GM12878 (cell line): ENCODE measurements around the gene ATP13A2. TPM values are rescaled to one million over a fixed set of nuclear protein-coding genes. Genes with fewer than 3 reads are reported as not detected.

Source experiments
- ATAC-seq: fragments of 200-7000 bp; cut with Tn5 transposase; 3 replicates; pipeline ENCODE4 v1.9.1; 2020; ENCODE audit warnings: mild to moderate bottlenecking, moderate library complexity
- BruUV-seq: library from RNA; stranded (reverse); fragments of 400-500 nt; replicated peaks from 2 replicates; lab custom pipeline; 2021; lab: Mats Ljungman, UMichigan
- CTCF ChIA-PET: fragments of 300-600 bp; sonication (Branson Sonifier 250); formaldehyde crosslinking; extraction: SDS; loops from one replicate; lab custom pipeline; 2021; ENCODE audit warnings: inconsistent platforms; lab: Yijun Ruan, JAX
- POLR2A ChIA-PET: fragments of 350-600 bp; formaldehyde crosslinking; extraction: SDS; loops from one replicate; lab custom pipeline; 2021; ENCODE audit warnings: inconsistent platforms; lab: Charles Lee
- RAD21 ChIA-PET: fragments of 300-600 bp; sonication (Branson Sonifier 250); formaldehyde crosslinking; loops from one replicate; lab custom pipeline; 2023; ENCODE audit warnings: antibody characterized with exemption; ENCODE audit not compliant: unreplicated experiment; lab: Charles Lee
- SMC1A ChIA-PET: fragments of 300-600 bp; sonication (Branson Sonifier 250); formaldehyde crosslinking; loops from one replicate; lab custom pipeline; 2023; ENCODE audit not compliant: unreplicated experiment, uncharacterized antibody; lab: Charles Lee
- DNase-seq: peaks from one replicate; pipeline ENCODE4 v3.0.0-alpha.2; 2011; ENCODE audit warnings: low read depth, low spot score
- FAIRE-seq: peaks from 3 replicates; lab custom pipeline; 2011; peaks lifted over from hg19 to GRCh38; lab: Jason Lieb, UNC
- H2AFZ ChIP-seq: 2 replicates; pipeline ENCODE4 v1.6.0; 2011; ENCODE audit warnings: low read depth, low read length, control low read depth; ENCODE audit not compliant: control insufficient read depth
- H3K27ac ChIP-seq: 2 replicates; pipeline ENCODE4 v1.5.1; 2011; ENCODE audit warnings: control low read depth; ENCODE audit not compliant: control insufficient read depth, insufficient read depth
- H3K27me3 ChIP-seq, 2 experiments: replicated peaks in 1 of 2; 2 replicates each; pipeline versions ENCODE4 v1.6.0 to v1.6.1; 2011; ENCODE audit warnings: low read length in 1 of 2; ENCODE audit not compliant: control insufficient read depth in 2 of 2, insufficient read depth in 2 of 2
- H3K36me3 ChIP-seq, 2 experiments: 2 replicates each; pipeline ENCODE4 v1.5.1; 2011; ENCODE audit warnings: low read length in 1 of 2; ENCODE audit not compliant: control insufficient read depth in 2 of 2, insufficient read depth in 2 of 2
- H3K4me1 ChIP-seq: 2 replicates; pipeline ENCODE4 v1.6.1; 2011; ENCODE audit warnings: mild to moderate bottlenecking, low read length, moderate library complexity, mixed read lengths; ENCODE audit not compliant: control insufficient read depth, insufficient read depth
- H3K4me2 ChIP-seq: 2 replicates; pipeline ENCODE4 v1.6.0; 2011; ENCODE audit warnings: control low read depth; ENCODE audit not compliant: control insufficient read depth, insufficient read depth
- H3K4me3 ChIP-seq: fragments of 200-600 bp; sonication (generic); 2 replicates; pipeline ENCODE4 v1.5.1; 2016
- H3K79me2 ChIP-seq: 2 replicates; pipeline ENCODE4 v1.6.0; 2011; ENCODE audit warnings: low read length; ENCODE audit not compliant: control insufficient read depth, insufficient read depth
- H3K9ac ChIP-seq: 2 replicates; pipeline ENCODE4 v1.8.0; 2011; ENCODE audit warnings: low read length, control low read depth, mixed read lengths; ENCODE audit not compliant: control insufficient read depth, insufficient read depth
- H3K9me3 ChIP-seq: replicated peaks from 3 replicates; pipeline ENCODE4 v1.5.1; 2011; ENCODE audit warnings: mild to moderate bottlenecking, low read length; ENCODE audit not compliant: control insufficient read depth, insufficient read depth
- H4K20me1 ChIP-seq: 2 replicates; pipeline ENCODE4 v1.6.0; 2011; ENCODE audit not compliant: control insufficient read depth, insufficient read depth
- CHD2 ChIP-seq: IDR thresholded peaks from 2 replicates; pipeline ENCODE4 v1.6.1; 2011; ENCODE audit warnings: low read depth, low read length, improper control_type of control experiment, borderline replicate concordance
- ELK1 ChIP-seq: IDR thresholded peaks from 2 replicates; pipeline ENCODE4 v1.6.1; 2012; ENCODE audit warnings: low read depth, low read length, improper control_type of control experiment
- EZH2 ChIP-seq: IDR thresholded peaks from 2 replicates; pipeline ENCODE4 v1.6.1; 2012; ENCODE audit warnings: low read depth, mild to moderate bottlenecking, control low read depth, inconsistent platforms, low read length, borderline replicate concordance; ENCODE audit not compliant: control insufficient read depth
- MEF2B ChIP-seq: fragments of 450-650 bp; IDR thresholded peaks from 2 replicates; pipeline ENCODE4 v1.6.1; 2018; ENCODE audit warnings: mild to moderate bottlenecking, moderate library complexity; ENCODE audit not compliant: partially characterized antibody, poor library complexity, severe bottlenecking
- MTA2 ChIP-seq: fragments of 450-650 bp; IDR thresholded peaks from 2 replicates; pipeline ENCODE4 v1.6.1; 2016; ENCODE audit warnings: low read depth, mild to moderate bottlenecking, moderate library complexity
- MYB ChIP-seq: fragments of 150-350 bp; IDR thresholded peaks from 2 replicates; pipeline ENCODE4 v1.6.1; 2014; ENCODE audit warnings: mild to moderate bottlenecking, low read depth, low read length, borderline replicate concordance
- MYC ChIP-seq: IDR thresholded peaks from 2 replicates; pipeline ENCODE4 v1.6.1; 2011; ENCODE audit warnings: mild to moderate bottlenecking, low read length, moderate library complexity, inconsistent platforms; ENCODE audit not compliant: insufficient read depth, insufficient replicate concordance, insufficient read length, severe bottlenecking
- NFIC ChIP-seq: IDR thresholded peaks from 2 replicates; pipeline ENCODE4 v1.6.1; 2012; ENCODE audit warnings: low read depth, mild to moderate bottlenecking, inconsistent platforms, low read length, moderate library complexity
- NR2C1 ChIP-seq: fragments of 450-650 bp; IDR thresholded peaks from 2 replicates; pipeline ENCODE4 v1.6.1; 2017; ENCODE audit warnings: antibody characterized with exemption, mild to moderate bottlenecking, moderate library complexity
- WRNIP1 ChIP-seq: IDR thresholded peaks from 2 replicates; pipeline ENCODE4 v1.6.1; 2011; ENCODE audit warnings: low read depth, low read length, improper control_type of control experiment, borderline replicate concordance
- ZBTB40 ChIP-seq: fragments of 450-650 bp; IDR thresholded peaks from 2 replicates; pipeline ENCODE4 v1.6.1; 2016; ENCODE audit warnings: mild to moderate bottlenecking, moderate library complexity, borderline replicate concordance
- ZNF622 ChIP-seq: fragments of 450-650 bp; IDR thresholded peaks from 2 replicates; pipeline ENCODE4 v1.6.1; 2017; ENCODE audit warnings: mild to moderate bottlenecking, inconsistent platforms
- WGBS: methylation state at CpG from one replicate; pipeline ENCODE4 v1.1.6; 2016; ENCODE audit warnings: low lambda C conversion rate; ENCODE audit not compliant: insufficient replicate concordance, insufficient coverage; ENCODE audit errors: missing lambda C conversion rate; 5-methylcytosine and 5-hydroxymethylcytosine counted together
- in situ Hi-C: fragments of 300-500 bp; cut with MboI; formaldehyde crosslinking; loops from 9 replicates; pipeline ENCODE4 v1.14.3; 2018; ENCODE audit warnings: mixed read lengths
- intact Hi-C: fragments of 100-400 bp; cut with micrococcal nuclease; formaldehyde crosslinking; loops from one replicate; pipeline ENCODE4 v1.14.2; 2022; ENCODE audit not compliant: unreplicated experiment
- polyA plus RNA-seq, 11 experiments: library from polyadenylated mRNA; depleted of rRNA in 4 of 11; unstranded in 6 of 11; stranded (reverse) in 5 of 11; fragments of >200 nt; fragmentation: Nextera tagmentation in 4 of 11; fragmentation: Illumina TruSeq in 1 of 11; extraction: Ambion mirVana in 4 of 11; extraction: Trizol in 1 of 11; gene quantifications; 1 replicate in 1 of 11; 2 replicates in 10 of 11; pipeline versions ENCODE4 v1.2.1 to v1.2.3, GENCODE V29; 2011 to 2016; ENCODE audit warnings: inconsistent platforms in 2 of 11, missing spikeins in 2 of 11, low read depth in 1 of 11
- total RNA-seq, 4 experiments: library from RNA; depleted of rRNA in 3 of 4; stranded (reverse); fragments of >200 nt in 3 of 4; fragmentation: Illumina TruSeq in 1 of 4; extraction: Trizol in 1 of 4; gene quantifications; 2 replicates each; pipeline versions ENCODE4 v1.2.1 to v1.2.3, GENCODE V29; 2013 to 2021
- TF ChIP-seq, protein P1 (sequence below): fragments of 450-650 bp; IDR thresholded peaks from 2 replicates; pipeline ENCODE4 v1.6.1; 2017; ENCODE audit warnings: borderline replicate concordance

Gene ATP13A2
- total and polyA plus RNA-seq, 10 of the 15 experiments (the other 5 are each of a cell fraction or from before 2014, with no cell fraction given) = 0.24 to 30.5 (median 8.0) TPM

GRCh38 chr1:16991571-16991970, 20.2 kb downstream of the ATP13A2 start (continued):
- TF ChIP-seq ELK1 = no peak
- TF ChIP-seq EZH2 = no peak
- no peak for TF ChIP-seq MYC
- no peak for TF ChIP-seq MTA2
- no peak for TF ChIP-seq NR2C1
- TF ChIP-seq, protein P1, sequence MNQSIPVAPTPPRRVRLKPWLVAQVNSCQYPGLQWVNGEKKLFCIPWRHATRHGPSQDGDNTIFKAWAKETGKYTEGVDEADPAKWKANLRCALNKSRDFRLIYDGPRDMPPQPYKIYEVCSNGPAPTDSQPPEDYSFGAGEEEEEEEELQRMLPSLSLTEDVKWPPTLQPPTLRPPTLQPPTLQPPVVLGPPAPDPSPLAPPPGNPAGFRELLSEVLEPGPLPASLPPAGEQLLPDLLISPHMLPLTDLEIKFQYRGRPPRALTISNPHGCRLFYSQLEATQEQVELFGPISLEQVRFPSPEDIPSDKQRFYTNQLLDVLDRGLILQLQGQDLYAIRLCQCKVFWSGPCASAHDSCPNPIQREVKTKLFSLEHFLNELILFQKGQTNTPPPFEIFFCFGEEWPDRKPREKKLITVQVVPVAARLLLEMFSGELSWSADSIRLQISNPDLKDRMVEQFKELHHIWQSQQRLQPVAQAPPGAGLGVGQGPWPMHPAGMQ = no peak
- TF ChIP-seq WRNIP1 = no peak
- no peak for TF ChIP-seq CHD2

- H3K9ac ChIP-seq = no peak overlapping the region
- SMC1A ChIA-PET = no interaction called here
- DNase-seq (no peak), FAIRE-seq (no peak), ATAC-seq (no peak)
- no peak overlapping the region for H3K4me3 ChIP-seq
- H3K4me2 ChIP-seq = no peak overlapping the region
- no peaks in the 10 kb centered on the region for H4K20me1 ChIP-seq
- no peaks in the 10 kb centered on the region for H3K4me1 ChIP-seq
- CTCF ChIA-PET = interaction anchor here (1.0 kb wide), 1 partner anchor 56 kb away, joined by 5 read pairs; no protein-coding TSS in a partner anchor
- intact Hi-C loops = no loop called here
- POLR2A ChIA-PET = no interaction called here
- RAD21 ChIA-PET = interaction anchor here (1.0 kb wide), 1 partner anchor 56 kb away, joined by 3 read pairs; no protein-coding TSS in a partner anchor
- 88% methylated on average over 22 of the region's 22 CpGs for WGBS
- in situ Hi-C loops = no loop called here
- H3K36me3 ChIP-seq = no peaks in the 10 kb centered on the region
- H3K27me3 ChIP-seq = no peaks in the 10 kb centered on the region
- no TSS peak for BruUV-seq
- H3K27ac ChIP-seq = no peak overlapping the region
- no peaks in the 10 kb centered on the region for H3K79me2 ChIP-seq
- H3K9me3 ChIP-seq = no peaks in the 10 kb centered on the region
- no peak overlapping the region for H2AFZ ChIP-seq
- TF ChIP-seq MYB (no peak), ZBTB40 (no peak), NFIC (no peak), MEF2B (no peak), ZNF622 (no peak)
- TF ChIP-seq, protein P1 = no peak
These were observed 21.9 kb downstream of the ATP13A2 start for GRCh38 chr1:16989676-16990391.
